Epithelial cell of esophagus (primary cell): ENCODE measurements around the gene NUP153.

Source experiments
- DNase-seq: peaks from one replicate; pipeline ENCODE4 v3.0.0; 2010; ENCODE audit warnings: low read depth
- H3K4me3 ChIP-seq: 2 replicates; pipeline ENCODE4 v1.5.1; 2011; ENCODE audit warnings: mild to moderate bottlenecking, low read length, control low read depth
- TF ChIP-seq, protein P1 (sequence below): IDR thresholded peaks from 2 replicates; pipeline ENCODE4 v1.5.1; 2011; ENCODE audit warnings: low read depth, mild to moderate bottlenecking, low read length, control low read depth, inconsistent platforms; ENCODE audit not compliant: insufficient read depth; ENCODE audit errors: missing control alignments

The NUP153 gene

DNA sequence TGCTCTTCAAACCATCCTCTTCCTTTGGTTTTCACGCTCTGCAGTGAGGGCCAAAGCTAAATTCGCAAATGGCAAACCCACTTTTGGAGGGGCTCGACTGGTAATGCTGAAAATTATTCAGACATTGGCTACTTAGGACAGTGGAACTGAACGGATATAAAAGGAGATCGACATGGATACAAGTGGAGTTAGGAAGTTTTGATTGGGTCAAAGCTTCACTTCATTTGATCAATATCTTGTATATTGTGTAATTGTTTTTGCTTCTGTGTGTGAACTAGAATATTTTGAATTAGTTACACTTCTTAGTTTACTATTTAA lies 105.4 kb downstream of the NUP153 start:
- TF ChIP-seq, protein P1, sequence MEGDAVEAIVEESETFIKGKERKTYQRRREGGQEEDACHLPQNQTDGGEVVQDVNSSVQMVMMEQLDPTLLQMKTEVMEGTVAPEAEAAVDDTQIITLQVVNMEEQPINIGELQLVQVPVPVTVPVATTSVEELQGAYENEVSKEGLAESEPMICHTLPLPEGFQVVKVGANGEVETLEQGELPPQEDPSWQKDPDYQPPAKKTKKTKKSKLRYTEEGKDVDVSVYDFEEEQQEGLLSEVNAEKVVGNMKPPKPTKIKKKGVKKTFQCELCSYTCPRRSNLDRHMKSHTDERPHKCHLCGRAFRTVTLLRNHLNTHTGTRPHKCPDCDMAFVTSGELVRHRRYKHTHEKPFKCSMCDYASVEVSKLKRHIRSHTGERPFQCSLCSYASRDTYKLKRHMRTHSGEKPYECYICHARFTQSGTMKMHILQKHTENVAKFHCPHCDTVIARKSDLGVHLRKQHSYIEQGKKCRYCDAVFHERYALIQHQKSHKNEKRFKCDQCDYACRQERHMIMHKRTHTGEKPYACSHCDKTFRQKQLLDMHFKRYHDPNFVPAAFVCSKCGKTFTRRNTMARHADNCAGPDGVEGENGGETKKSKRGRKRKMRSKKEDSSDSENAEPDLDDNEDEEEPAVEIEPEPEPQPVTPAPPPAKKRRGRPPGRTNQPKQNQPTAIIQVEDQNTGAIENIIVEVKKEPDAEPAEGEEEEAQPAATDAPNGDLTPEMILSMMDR = no peak
- no peak for DNase-seq
- peak overlapping the region; percentile 67 for H3K4me3 ChIP-seq

DNA sequence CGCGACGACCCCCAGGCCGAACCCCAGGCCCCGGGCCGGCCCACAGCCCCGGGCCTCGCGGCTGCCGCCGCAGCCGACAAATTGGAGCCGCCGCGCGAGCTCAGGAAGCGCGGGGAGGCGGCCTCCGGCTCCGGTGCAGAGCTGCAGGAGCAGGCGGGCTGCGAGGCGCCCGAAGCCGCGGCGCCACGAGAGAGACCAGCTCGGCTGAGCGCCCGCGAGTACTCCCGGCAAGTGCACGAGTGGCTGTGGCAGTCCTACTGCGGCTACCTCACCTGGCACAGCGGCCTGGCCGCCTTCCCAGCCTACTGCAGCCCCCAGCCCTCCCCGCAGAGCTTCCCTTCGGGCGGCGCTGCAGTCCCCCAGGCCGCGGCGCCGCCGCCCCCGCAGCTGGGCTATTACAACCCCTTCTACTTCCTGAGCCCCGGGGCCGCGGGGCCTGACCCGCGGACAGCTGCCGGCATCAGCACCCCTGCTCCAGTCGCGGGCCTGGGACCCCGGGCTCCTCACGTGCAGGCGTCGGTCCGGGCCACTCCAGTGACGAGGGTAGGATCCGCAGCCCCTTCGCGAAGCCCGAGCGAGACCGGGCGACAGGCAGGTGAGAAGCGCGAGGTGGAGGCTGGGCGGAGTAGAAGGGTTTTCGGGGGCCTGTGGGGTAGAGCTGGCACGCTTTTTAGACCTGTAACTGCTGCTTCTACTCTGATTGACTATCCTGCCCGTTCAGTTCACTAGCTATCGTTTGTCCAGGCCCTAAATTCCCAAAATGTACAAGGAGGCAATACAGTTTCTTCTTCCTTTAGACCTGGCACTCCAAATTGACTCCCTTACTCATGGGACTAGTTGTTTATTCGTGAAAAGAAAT lies 106.0 kb downstream of the NUP153 start:
- peak; percentile 33 for DNase-seq
- peak overlapping the region; percentile 67 for H3K4me3 ChIP-seq
- TF ChIP-seq, protein P1 = no peak

DNA sequence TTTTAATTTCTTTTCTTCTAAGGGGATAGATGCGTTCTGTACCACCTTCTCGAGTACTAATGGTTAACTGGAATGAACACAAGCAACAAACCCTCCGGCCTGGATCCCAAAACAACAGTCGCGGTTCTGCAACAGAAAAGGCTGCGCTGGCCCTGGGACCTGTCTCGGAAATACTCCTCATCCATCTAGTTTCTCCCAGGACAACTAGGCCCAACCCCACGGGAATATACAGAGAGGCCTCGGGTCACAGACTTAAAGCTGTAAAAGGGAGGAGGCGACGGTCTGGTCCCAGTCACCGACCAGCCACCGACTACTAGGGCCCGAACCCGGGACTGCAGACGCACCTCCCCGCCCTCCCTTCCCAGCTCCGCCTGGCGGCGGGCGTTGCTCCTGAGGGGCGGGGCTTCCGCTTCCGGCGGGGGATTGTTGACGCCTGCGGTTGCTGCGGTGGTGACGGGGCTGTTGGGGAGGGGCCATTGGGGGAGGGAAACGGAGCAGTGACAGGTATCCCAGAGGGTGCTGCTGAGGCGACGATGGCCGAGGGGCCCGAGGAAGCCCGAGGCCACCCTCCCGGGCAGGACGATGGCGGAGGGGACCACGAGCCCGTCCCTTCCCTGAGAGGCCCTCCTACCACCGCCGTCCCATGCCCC lies 106.7 kb downstream of the NUP153 start, which contains the start of gene FAM8A1:
Gene FAM8A1 (plus strand): TSS at position 426 of the 650 bp plus-strand sequence. CDS start 108 bp downstream, at position 534.
- H3K4me3 ChIP-seq = peak within 1 kb of the TSS; percentile 67
- TF ChIP-seq, protein P1 = peak; percentile 61
- peak; percentile 91 for DNase-seq

DNA sequence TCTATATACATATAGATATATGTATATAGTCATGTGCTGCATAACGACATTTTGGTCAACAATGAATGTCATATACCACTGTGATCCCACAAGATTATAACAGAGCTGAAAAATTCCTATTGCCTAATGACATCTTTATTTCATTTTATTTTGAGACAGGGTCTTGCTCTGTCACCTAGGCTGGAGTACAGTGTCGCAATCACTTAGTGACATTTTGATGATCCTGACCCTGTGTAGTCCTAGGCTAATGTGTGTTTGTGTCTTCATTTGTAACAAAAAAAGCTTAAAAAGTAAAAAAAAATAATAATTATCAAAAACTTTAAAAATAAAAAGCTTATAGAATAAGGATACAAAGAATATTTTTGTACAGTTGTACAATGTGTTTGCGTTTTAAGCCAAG lies 110.6 kb downstream of the NUP153 start:
- no peak overlapping the region for H3K4me3 ChIP-seq
- TF ChIP-seq, protein P1 = no peak
- no peak for DNase-seq

DNA sequence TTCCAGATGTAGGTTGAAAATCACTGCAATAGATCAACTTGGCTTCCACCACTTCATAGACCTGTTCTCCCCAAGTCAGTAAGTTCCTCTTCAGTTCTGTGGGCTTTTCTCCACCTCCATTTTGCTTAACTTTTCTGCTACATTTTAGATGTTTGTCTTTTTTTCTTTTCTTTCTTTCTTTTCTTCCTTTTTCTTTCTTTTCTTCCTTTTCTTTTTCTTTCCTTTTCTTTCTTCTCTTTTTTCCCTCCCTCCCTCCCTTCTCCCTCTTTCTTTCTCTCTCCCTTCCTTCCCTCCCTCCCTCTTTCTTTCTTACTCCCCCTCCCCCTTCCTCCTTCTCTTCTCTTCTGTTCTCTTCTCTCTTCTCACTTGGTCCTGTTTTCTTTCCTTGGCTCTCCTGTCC lies 113.5 kb downstream of the NUP153 start:
- DNase-seq = no peak
- TF ChIP-seq, protein P1 = no peak

DNA sequence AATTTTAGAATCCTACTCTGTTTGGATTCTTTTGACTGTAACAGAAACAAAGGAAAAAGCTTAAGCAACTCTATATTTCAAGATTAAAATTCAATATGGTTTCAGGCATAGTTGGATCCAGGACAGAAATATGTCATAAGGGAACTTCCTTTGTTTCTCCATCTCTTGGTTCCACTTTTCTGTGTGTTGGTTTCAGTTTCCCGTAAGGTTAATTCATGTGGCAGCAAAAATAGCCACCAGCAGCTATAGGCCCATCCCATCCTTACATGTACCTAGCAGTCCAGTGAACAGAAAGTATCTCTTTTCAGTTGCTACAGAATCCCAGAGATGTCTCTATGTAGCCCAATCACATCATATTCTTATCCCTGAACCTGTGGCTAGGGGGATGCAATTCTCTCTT lies 115.4 kb downstream of the NUP153 start:
- no peak overlapping the region for H3K4me3 ChIP-seq
- TF ChIP-seq, protein P1 = no peak
- DNase-seq = no peak

More for the DNA sequence above, 113.5 kb downstream of the NUP153 start:
- H3K4me3 ChIP-seq = no peak overlapping the region
